H1 (cell line): ENCODE results near the gene MROH7.

Experiments
- CEBPB ChIP-seq: IDR thresholded peaks from 2 replicates; pipeline ENCODE4 v1.6.1; 2012; ENCODE audit warnings: low read depth, low read length
- EP300 ChIP-seq, 2 experiments: IDR thresholded peaks; 1 replicate in 1 of 2; 2 replicates in 1 of 2; pipeline ENCODE4 v1.6.1; 2011 to 2012; ENCODE audit warnings: low read depth in 2 of 2, low read length in 2 of 2, mild to moderate bottlenecking in 2 of 2, borderline replicate concordance in 1 of 2, inconsistent platforms in 1 of 2, moderate library complexity in 1 of 2
- GTF2F1 ChIP-seq: IDR thresholded peaks from 2 replicates; pipeline ENCODE4 v1.6.1; 2012; ENCODE audit warnings: low read depth, low read length, improper control_type of control experiment, borderline replicate concordance
- JUN ChIP-seq: IDR thresholded peaks from 2 replicates; pipeline ENCODE4 v1.6.1; 2011; ENCODE audit warnings: low read depth, mild to moderate bottlenecking, improper control_type of control experiment, low read length
- KDM1A ChIP-seq: fragments of 200-600, 300-600 bp; sonication (generic); IDR thresholded peaks from 2 replicates; pipeline ENCODE4 v1.7.1; 2016; ENCODE audit warnings: mild to moderate bottlenecking, low read length, borderline replicate concordance
- MAFK ChIP-seq: IDR thresholded peaks from 2 replicates; pipeline ENCODE4 v1.6.1; 2012; ENCODE audit warnings: low read depth, mild to moderate bottlenecking, improper control_type of control experiment, low read length
- POLR2A ChIP-seq, 2 experiments: IDR thresholded peaks; 1 replicate in 1 of 2; 2 replicates in 1 of 2; pipeline ENCODE4 v1.6.1; 2011; ENCODE audit warnings: low read depth in 2 of 2, low read length in 2 of 2, mild to moderate bottlenecking in 2 of 2; ENCODE audit errors: control extremely low read depth in 1 of 2
- POLR2AphosphoS5 ChIP-seq: IDR thresholded peaks from 2 replicates; pipeline ENCODE4 v1.6.1; 2011; ENCODE audit warnings: low read depth, low read length
- TF ChIP-seq, protein P1 (sequence below), 3 experiments: IDR thresholded peaks; 1 replicate in 2 of 3; 2 replicates in 1 of 3; pipeline versions ENCODE4 v1.5.1 to v1.6.1; 2011; ENCODE audit warnings: low read length in 3 of 3, mild to moderate bottlenecking in 3 of 3, inconsistent platforms in 2 of 3, low read depth in 1 of 3, moderate library complexity in 1 of 3; ENCODE audit not compliant: insufficient read depth in 1 of 3; ENCODE audit errors: control extremely low read depth in 1 of 3
- TF ChIP-seq, protein P2 (sequence below): IDR thresholded peaks from 2 replicates; pipeline ENCODE4 v1.6.1; 2011; ENCODE audit warnings: low read length, improper control_type of control experiment
- TF ChIP-seq, protein P3 (sequence below): IDR thresholded peaks from 2 replicates; pipeline ENCODE4 v1.6.1; 2012; ENCODE audit warnings: inconsistent platforms

DNA sequence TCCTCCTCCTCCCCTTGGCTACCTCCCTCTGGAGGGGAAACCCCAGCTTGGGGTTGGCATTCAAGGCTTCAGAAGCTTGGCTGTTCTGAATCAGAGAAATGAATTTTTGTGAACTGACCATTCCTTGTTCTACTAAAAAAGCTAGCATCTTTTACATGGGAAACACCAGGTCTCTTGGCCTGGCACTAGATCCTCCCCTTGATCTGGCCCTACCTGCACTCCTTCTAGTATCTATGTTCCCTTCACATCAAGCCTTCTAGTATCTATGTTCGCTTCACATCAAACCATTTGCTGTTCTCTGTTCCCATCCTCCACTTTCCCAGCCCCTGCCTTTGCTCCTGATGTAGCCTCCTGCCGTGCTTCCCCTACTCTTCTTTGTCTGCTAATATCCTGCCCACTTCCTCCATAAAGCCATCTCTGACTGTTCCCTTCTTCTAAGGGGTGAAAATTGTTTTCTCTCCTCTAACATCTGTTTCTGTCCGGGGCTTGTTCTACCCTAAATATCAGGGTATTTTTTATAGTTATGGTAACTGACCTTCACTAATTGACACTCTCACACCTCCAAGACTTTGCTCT, 44.0 kb upstream of the MROH7 start:
- TF ChIP-seq, protein P1, sequence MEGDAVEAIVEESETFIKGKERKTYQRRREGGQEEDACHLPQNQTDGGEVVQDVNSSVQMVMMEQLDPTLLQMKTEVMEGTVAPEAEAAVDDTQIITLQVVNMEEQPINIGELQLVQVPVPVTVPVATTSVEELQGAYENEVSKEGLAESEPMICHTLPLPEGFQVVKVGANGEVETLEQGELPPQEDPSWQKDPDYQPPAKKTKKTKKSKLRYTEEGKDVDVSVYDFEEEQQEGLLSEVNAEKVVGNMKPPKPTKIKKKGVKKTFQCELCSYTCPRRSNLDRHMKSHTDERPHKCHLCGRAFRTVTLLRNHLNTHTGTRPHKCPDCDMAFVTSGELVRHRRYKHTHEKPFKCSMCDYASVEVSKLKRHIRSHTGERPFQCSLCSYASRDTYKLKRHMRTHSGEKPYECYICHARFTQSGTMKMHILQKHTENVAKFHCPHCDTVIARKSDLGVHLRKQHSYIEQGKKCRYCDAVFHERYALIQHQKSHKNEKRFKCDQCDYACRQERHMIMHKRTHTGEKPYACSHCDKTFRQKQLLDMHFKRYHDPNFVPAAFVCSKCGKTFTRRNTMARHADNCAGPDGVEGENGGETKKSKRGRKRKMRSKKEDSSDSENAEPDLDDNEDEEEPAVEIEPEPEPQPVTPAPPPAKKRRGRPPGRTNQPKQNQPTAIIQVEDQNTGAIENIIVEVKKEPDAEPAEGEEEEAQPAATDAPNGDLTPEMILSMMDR (IDR thresholded peaks at IDR 0.05; ENCODE audit: control extremely low read depth in 1 of 3, insufficient read depth in 1 of 3, low read depth in 1 of 3, low read length in 3 of 3): no peak
- no peak for TF ChIP-seq POLR2A (IDR thresholded peaks at IDR 0.05; ENCODE audit: control extremely low read depth in 1 of 2, low read depth in 2 of 2, low read length in 2 of 2)
- TF ChIP-seq JUN: no peak
- TF ChIP-seq, protein P2, sequence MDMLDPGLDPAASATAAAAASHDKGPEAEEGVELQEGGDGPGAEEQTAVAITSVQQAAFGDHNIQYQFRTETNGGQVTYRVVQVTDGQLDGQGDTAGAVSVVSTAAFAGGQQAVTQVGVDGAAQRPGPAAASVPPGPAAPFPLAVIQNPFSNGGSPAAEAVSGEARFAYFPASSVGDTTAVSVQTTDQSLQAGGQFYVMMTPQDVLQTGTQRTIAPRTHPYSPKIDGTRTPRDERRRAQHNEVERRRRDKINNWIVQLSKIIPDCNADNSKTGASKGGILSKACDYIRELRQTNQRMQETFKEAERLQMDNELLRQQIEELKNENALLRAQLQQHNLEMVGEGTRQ: no peak
- no peak for TF ChIP-seq GTF2F1
- TF ChIP-seq MAFK: no peak
- TF ChIP-seq CEBPB: no peak
- TF ChIP-seq, protein P3, sequence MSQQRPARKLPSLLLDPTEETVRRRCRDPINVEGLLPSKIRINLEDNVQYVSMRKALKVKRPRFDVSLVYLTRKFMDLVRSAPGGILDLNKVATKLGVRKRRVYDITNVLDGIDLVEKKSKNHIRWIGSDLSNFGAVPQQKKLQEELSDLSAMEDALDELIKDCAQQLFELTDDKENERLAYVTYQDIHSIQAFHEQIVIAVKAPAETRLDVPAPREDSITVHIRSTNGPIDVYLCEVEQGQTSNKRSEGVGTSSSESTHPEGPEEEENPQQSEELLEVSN: no peak
- no peak for TF ChIP-seq POLR2AphosphoS5
- no peak for TF ChIP-seq KDM1A
- TF ChIP-seq EP300 (IDR thresholded peaks at IDR 0.05; ENCODE audit: borderline replicate concordance in 1 of 2, low read depth in 2 of 2, low read length in 2 of 2): no peak
